K562 (cell line): ENCODE results near the gene EFHC1. TPM values are rescaled to one million over a fixed set of nuclear protein-coding genes. Genes with fewer than 3 reads are reported as not detected.

Source experiments
- ATAC-seq: fragments of 200-7000 bp; cut with Tn5 transposase; 3 replicates; pipeline ENCODE4 v1.9.1; 2020; ENCODE audit warnings: moderate library complexity
- BruUV-seq: library from RNA; stranded (reverse); fragments of 400-500 nt; replicated peaks from 2 replicates; lab custom pipeline; 2021; lab: Mats Ljungman, UMichigan
- CTCF ChIA-PET: fragments of 300-600 bp; formaldehyde crosslinking; extraction: SDS; loops from one replicate; lab custom pipeline; 2021; ENCODE audit warnings: low intra/inter-chr PET ratio; lab: Yijun Ruan, JAX
- POLR2A ChIA-PET: fragments of 300-600, 350-650 bp; sonication (Branson Sonifier 250); formaldehyde crosslinking; extraction: SDS; loops from one replicate; lab custom pipeline; 2021; ENCODE audit warnings: antibody characterized with exemption, inconsistent platforms; lab: Yijun Ruan, JAX
- DNase-seq, 4 experiments: peaks; one replicate each; pipeline versions ENCODE4 v3.0.0 to v3.0.0-alpha.2; 2011 to 2018; ENCODE audit warnings: low spot score in 3 of 4, mixed read lengths in 3 of 4; ENCODE audit errors: extremely low read depth in 1 of 4
- FAIRE-seq: peaks from 2 replicates; lab custom pipeline; 2011; peaks lifted over from hg19 to GRCh38; lab: Jason Lieb, UNC
- H2AFZ ChIP-seq: 2 replicates; pipeline ENCODE4 v1.6.0; 2011; ENCODE audit warnings: low read depth, low read length, control low read depth, inconsistent platforms
- H3K27ac ChIP-seq: fragments of 200-600 bp; 3 replicates; pipeline ENCODE4 v1.8.0; 2011; ENCODE audit warnings: low read depth, mild to moderate bottlenecking, control low read depth, inconsistent platforms, low read length, moderate library complexity, mixed read lengths; ENCODE audit errors: extremely low read depth
- H3K27me3 ChIP-seq, 2 experiments: fragments of 300-600 bp in 1 of 2; 2 replicates in 1 of 2; 3 replicates in 1 of 2; pipeline versions ENCODE4 v1.6.0 to v1.8.0; 2011; ENCODE audit warnings: inconsistent platforms in 2 of 2, low read length in 2 of 2, mild to moderate bottlenecking in 1 of 2, mixed read lengths in 1 of 2, moderate library complexity in 1 of 2; ENCODE audit not compliant: control insufficient read depth in 2 of 2, insufficient read depth in 2 of 2
- H3K36me3 ChIP-seq: fragments of 300-600 bp; 3 replicates; pipeline ENCODE4 v1.8.0; 2011; ENCODE audit warnings: mild to moderate bottlenecking, low read length, inconsistent platforms; ENCODE audit not compliant: control insufficient read depth, insufficient read depth
- H3K4me1 ChIP-seq, 2 experiments: fragments of 200-600 bp in 1 of 2; replicated peaks in 1 of 2; 2 replicates in 1 of 2; 3 replicates in 1 of 2; pipeline versions ENCODE4 v1.5.1 to v1.8.0; 2011; ENCODE audit warnings: inconsistent platforms in 2 of 2, low read length in 2 of 2, mild to moderate bottlenecking in 1 of 2, mixed read lengths in 1 of 2, moderate library complexity in 1 of 2; ENCODE audit not compliant: control insufficient read depth in 2 of 2, insufficient read depth in 2 of 2
- H3K4me2 ChIP-seq: 2 replicates; pipeline ENCODE4 v1.6.1; 2011; ENCODE audit warnings: low read length, control low read depth, inconsistent platforms, mixed read lengths; ENCODE audit not compliant: insufficient read depth
- H3K4me3 ChIP-seq: fragments of 200-600 bp; sonication (generic), shearing (Covaris generic); 2 replicates; pipeline ENCODE4 v1.5.1; 2016; ENCODE audit warnings: control low read depth, inconsistent platforms
- H3K79me2 ChIP-seq: fragments of 200-600 bp; 3 replicates; pipeline ENCODE4 v1.8.0; 2011; ENCODE audit warnings: low read length, inconsistent platforms; ENCODE audit not compliant: control insufficient read depth, insufficient read depth
- H3K9ac ChIP-seq, 2 experiments: 2 replicates each; pipeline versions ENCODE4 v1.6.0 to v1.6.1; 2011; ENCODE audit warnings: low read depth in 2 of 2, low read length in 2 of 2, control low read depth in 1 of 2, inconsistent platforms in 1 of 2, mild to moderate bottlenecking in 1 of 2, mixed read lengths in 1 of 2; ENCODE audit not compliant: insufficient read depth in 1 of 2
- H3K9me1 ChIP-seq: one replicate; pipeline ENCODE4 v1.6.0; 2011; ENCODE audit warnings: inconsistent platforms, mild to moderate bottlenecking, low read length, moderate library complexity; ENCODE audit not compliant: control insufficient read depth, insufficient read depth
- H3K9me3 ChIP-seq: replicated peaks from 2 replicates; pipeline ENCODE4 v1.5.1; 2011; ENCODE audit warnings: low read depth, low read length, inconsistent platforms; ENCODE audit not compliant: control insufficient read depth, insufficient read depth
- H4K20me1 ChIP-seq: replicated peaks from 2 replicates; pipeline ENCODE4 v1.6.1; 2011; ENCODE audit warnings: low read length, inconsistent platforms, mixed read lengths; ENCODE audit not compliant: control insufficient read depth, insufficient read depth
- EP400 ChIP-seq: fragments of 450-650 bp; IDR thresholded peaks from 2 replicates; pipeline ENCODE4 v1.6.1; 2017; ENCODE audit warnings: antibody characterized with exemption, mild to moderate bottlenecking, moderate library complexity
- HNRNPL ChIP-seq: fragments of 200-400 bp; formaldehyde crosslinking; IDR thresholded peaks from 2 replicates; pipeline ENCODE4 v1.6.1; 2017; ENCODE audit warnings: low read depth, mild to moderate bottlenecking, low read length
- ILK ChIP-seq: fragments of 450-650 bp; IDR thresholded peaks from 2 replicates; pipeline ENCODE4 v1.6.1; 2016; ENCODE audit warnings: missing genetic modification characterization, low read depth, mild to moderate bottlenecking, missing compliant biosample characterization, moderate library complexity, borderline replicate concordance
- MEIS2 ChIP-seq: fragments of 450-650 bp; IDR thresholded peaks from 2 replicates; pipeline ENCODE4 v1.6.1; 2014; ENCODE audit warnings: mild to moderate bottlenecking; ENCODE audit not compliant: partially characterized antibody
- MYC ChIP-seq, 2 experiments: fragments of 250-450 bp in 1 of 2; sonication (Bioruptor Pico) in 1 of 2; IDR thresholded peaks; 2 replicates each; pipeline versions ENCODE4 v1.5.1 to v1.6.1; 2012 to 2021; ENCODE audit warnings: low read depth in 2 of 2, borderline replicate concordance in 1 of 2, improper control_type of control experiment in 1 of 2, low read length in 1 of 2, mild to moderate bottlenecking in 1 of 2, moderate library complexity in 1 of 2
- NONO ChIP-seq, 2 experiments: fragments of 200-400 bp in 1 of 2; fragments of 450-650 bp in 1 of 2; formaldehyde crosslinking in 1 of 2; IDR thresholded peaks; 2 replicates each; pipeline ENCODE4 v1.6.1; 2017; ENCODE audit warnings: low read depth in 2 of 2, mild to moderate bottlenecking in 2 of 2, moderate library complexity in 2 of 2, low read length in 1 of 2
- PBX2 ChIP-seq, 2 experiments: IDR thresholded peaks in 1 of 2; conservative IDR thresholded peaks in 1 of 2; 2 replicates each; pipeline ENCODE4 v1.6.1; 2016; ENCODE audit warnings: low read depth in 2 of 2, mild to moderate bottlenecking in 1 of 2, missing compliant biosample characterization in 1 of 2, missing genetic modification characterization in 1 of 2, moderate library complexity in 1 of 2
- PRDM10 ChIP-seq: fragments of 450-650 bp; IDR thresholded peaks from 2 replicates; pipeline ENCODE4 v1.6.1; 2018; ENCODE audit not compliant: partially characterized antibody
- SIRT6 ChIP-seq: IDR thresholded peaks from one replicate; pipeline ENCODE4 v1.6.1; 2012; ENCODE audit warnings: low read depth, mild to moderate bottlenecking, control low read depth, inconsistent platforms, low read length, moderate library complexity
- SMC3 ChIP-seq: conservative IDR thresholded peaks from 2 replicates; pipeline ENCODE4 v1.6.1; 2011; ENCODE audit warnings: low read depth, low read length, improper control_type of control experiment; ENCODE audit not compliant: insufficient read depth
- SNRNP70 ChIP-seq: fragments of 200-400 bp; formaldehyde crosslinking; optimal IDR thresholded peaks from 2 replicates; pipeline ENCODE3; 2017; ENCODE audit warnings: low read depth, low read length
- TFAP4 ChIP-seq: sonication (generic); formaldehyde crosslinking; IDR thresholded peaks from 2 replicates; pipeline ENCODE4 v1.8.0; 2022; ENCODE audit warnings: missing genetic modification reagents, mild to moderate bottlenecking, moderate library complexity, borderline replicate concordance
- ZNF174 ChIP-seq: fragments of 250-450 bp; sonication (Bioruptor Pico); IDR thresholded peaks from 2 replicates; pipeline ENCODE4 v1.4.0; 2020; ENCODE audit warnings: mild to moderate bottlenecking
- ZNF79 ChIP-seq: fragments of 250-450 bp; sonication (Bioruptor Pico); IDR thresholded peaks from 2 replicates; pipeline ENCODE4 v1.4.0; 2020; ENCODE audit warnings: low read depth, mild to moderate bottlenecking, moderate library complexity
- WGBS: fragments of 100-300 bp; shearing (Covaris generic); methylation state at CpG from one replicate; pipeline ENCODE4 v1.1.6; 2016; ENCODE audit warnings: low coverage, mixed read lengths; ENCODE audit not compliant: insufficient coverage; ENCODE audit errors: missing lambda C conversion rate; 5-methylcytosine and 5-hydroxymethylcytosine counted together
- in situ Hi-C: fragments of 300-500 bp; cut with MboI; formaldehyde crosslinking; loops from 4 replicates; pipeline ENCODE4 v1.15.0; 2018; ENCODE audit warnings: inconsistent platforms, mixed read lengths
- intact Hi-C: fragments of 100-400 bp; cut with micrococcal nuclease; formaldehyde crosslinking; loops from 2 replicates; pipeline ENCODE4 v1.14.2; 2022
- polyA plus RNA-seq, 8 experiments: library from polyadenylated mRNA; depleted of rRNA in 4 of 8; stranded (reverse) in 5 of 8; unstranded in 3 of 8; fragments of >200 nt; fragmentation: Nextera tagmentation in 2 of 8; fragmentation: Illumina TruSeq in 1 of 8; extraction: Ambion mirVana in 2 of 8; extraction: Trizol in 1 of 8; gene quantifications; 2 replicates each; pipeline versions ENCODE4 v1.2.1 to v1.2.3, GENCODE V29; 2011 to 2014; ENCODE audit warnings: inconsistent platforms in 1 of 8, missing spikeins in 1 of 8
- total RNA-seq, 7 experiments: library from RNA; depleted of rRNA in 6 of 7; stranded (reverse); fragments of >200 nt in 6 of 7; fragmentation: Illumina TruSeq in 2 of 7; extraction: Trizol in 2 of 7; gene quantifications; 2 replicates each; pipeline versions ENCODE4 v1.2.1 to v1.2.3, GENCODE V29; 2011 to 2021; ENCODE audit warnings: low replicate concordance in 1 of 7

The EFHC1 gene
- total and polyA plus RNA-seq, 9 of the 15 experiments (the other 6 are each of a cell fraction or from before 2014, with no cell fraction given): 9.5 to 31.0 (median 14.9) TPM

GRCh38 chr6:52553719-52554118, 133.6 kb downstream of the EFHC1 start:
- in situ Hi-C loops: no loop called here
- Histone ChIP-seq H3K4me2 (no peak overlapping the region), H3K27me3 (no peaks in the 10 kb centered on the region)
- no peak for TF ChIP-seq PBX2 (CRISPR knock-in tag; IDR thresholded peaks at IDR 0.05; ENCODE audit: low read depth)
- peak; percentile 77 for TF ChIP-seq PBX2 (tag; conservative IDR thresholded peaks at IDR 0.05; ENCODE audit: low read depth)
- TF ChIP-seq ZNF79 (CRISPR knock-in tag): no peak
- no peak for TF ChIP-seq SMC3
- TF ChIP-seq MYC (IDR thresholded peaks at IDR 0.05; ENCODE audit: low read depth, low read length): no peak
- TF ChIP-seq MYC (CRISPR knock-in tag; IDR thresholded peaks at IDR 0.05; ENCODE audit: borderline replicate concordance, low read depth): no peak
- no peak for TF ChIP-seq TFAP4 (CRISPR knock-in tag)
- no peak for TF ChIP-seq NONO (IDR thresholded peaks at IDR 0.05; ENCODE audit: low read depth in 2 of 2, low read length in 1 of 2)
- TF ChIP-seq MEIS2: peak; percentile 56
- TF ChIP-seq SIRT6: no peak
- no peak for TF ChIP-seq ILK (tag)
- no peak for TF ChIP-seq ZNF174 (CRISPR knock-in tag)
- no peak for TF ChIP-seq EP400
- no peak for TF ChIP-seq PRDM10
- no peak for TF ChIP-seq HNRNPL
- no peak for TF ChIP-seq SNRNP70
- TF ChIP-seq, all 486 proteins: peak for 2
- CTCF ChIA-PET: no interaction called here
- Histone ChIP-seq H3K9ac (peak overlapping the region in 1 of 2 experiments; percentile 74; a peak in 2 of 4 replicates), H3K36me3 (no peaks in the 10 kb centered on the region; the same call in 2 of the 3 replicates), H3K79me2 (peaks cover under 1% of the 10 kb centered on the region; the same call in 1 of the 3 replicates), H3K9me3 (no peaks in the 10 kb centered on the region), H3K9me1 (no peaks in the 10 kb centered on the region), H3K27ac (no peak overlapping the region), H2AFZ (no peak overlapping the region), H3K4me1 (peaks cover 12 to 28% of the 10 kb centered on the region in 2 experiments), H3K4me3 (no peak overlapping the region), H4K20me1 (peaks cover 4% of the 10 kb centered on the region; the same call in 1 of the 2 replicates)
- no TSS peak for BruUV-seq
- WGBS: 36% methylated on average over 2 of the region's 2 CpGs
- intact Hi-C loops: no loop called here
- POLR2A ChIA-PET: interaction anchor here (0.6 to 1.0 kb wide), 2 partner anchors 13 to 22 kb away, joined by 3 to 4 read pairs; no protein-coding TSS in a partner anchor
- ATAC-seq (no peak; the same call in 2 of the 3 replicates), FAIRE-seq (no peak), DNase-seq (no peak)
